ENCODE measurements around the gene PTN.

The PTN gene

GRCh38 chr7:137324796-137325696 lies 18.5 kb downstream of the PTN start:
- H3K4me3 ChIP-seq (replicated peaks; ENCODE audit: insufficient read depth, low read length), result no peak overlapping the region
- H3K27ac ChIP-seq (replicated peaks), result no peak overlapping the region
- no peaks in the 10 kb centered on the region for H3K27me3 ChIP-seq (ENCODE audit: insufficient read depth, poor library complexity, severe bottlenecking)
- TF ChIP-seq, protein P1, sequence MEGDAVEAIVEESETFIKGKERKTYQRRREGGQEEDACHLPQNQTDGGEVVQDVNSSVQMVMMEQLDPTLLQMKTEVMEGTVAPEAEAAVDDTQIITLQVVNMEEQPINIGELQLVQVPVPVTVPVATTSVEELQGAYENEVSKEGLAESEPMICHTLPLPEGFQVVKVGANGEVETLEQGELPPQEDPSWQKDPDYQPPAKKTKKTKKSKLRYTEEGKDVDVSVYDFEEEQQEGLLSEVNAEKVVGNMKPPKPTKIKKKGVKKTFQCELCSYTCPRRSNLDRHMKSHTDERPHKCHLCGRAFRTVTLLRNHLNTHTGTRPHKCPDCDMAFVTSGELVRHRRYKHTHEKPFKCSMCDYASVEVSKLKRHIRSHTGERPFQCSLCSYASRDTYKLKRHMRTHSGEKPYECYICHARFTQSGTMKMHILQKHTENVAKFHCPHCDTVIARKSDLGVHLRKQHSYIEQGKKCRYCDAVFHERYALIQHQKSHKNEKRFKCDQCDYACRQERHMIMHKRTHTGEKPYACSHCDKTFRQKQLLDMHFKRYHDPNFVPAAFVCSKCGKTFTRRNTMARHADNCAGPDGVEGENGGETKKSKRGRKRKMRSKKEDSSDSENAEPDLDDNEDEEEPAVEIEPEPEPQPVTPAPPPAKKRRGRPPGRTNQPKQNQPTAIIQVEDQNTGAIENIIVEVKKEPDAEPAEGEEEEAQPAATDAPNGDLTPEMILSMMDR (IDR thresholded peaks at IDR 0.05; ENCODE audit: insufficient read depth, low read length), result no peak
- no peak for TF ChIP-seq GABPA (IDR thresholded peaks at IDR 0.05; ENCODE audit: low read depth)
- TF ChIP-seq SPI1 (IDR thresholded peaks at IDR 0.05; ENCODE audit: borderline replicate concordance, low read depth), result no peak
- TF ChIP-seq POLR2AphosphoS5 (IDR thresholded peaks at IDR 0.05; ENCODE audit: low read depth), result no peak
- TF ChIP-seq, protein P2, sequence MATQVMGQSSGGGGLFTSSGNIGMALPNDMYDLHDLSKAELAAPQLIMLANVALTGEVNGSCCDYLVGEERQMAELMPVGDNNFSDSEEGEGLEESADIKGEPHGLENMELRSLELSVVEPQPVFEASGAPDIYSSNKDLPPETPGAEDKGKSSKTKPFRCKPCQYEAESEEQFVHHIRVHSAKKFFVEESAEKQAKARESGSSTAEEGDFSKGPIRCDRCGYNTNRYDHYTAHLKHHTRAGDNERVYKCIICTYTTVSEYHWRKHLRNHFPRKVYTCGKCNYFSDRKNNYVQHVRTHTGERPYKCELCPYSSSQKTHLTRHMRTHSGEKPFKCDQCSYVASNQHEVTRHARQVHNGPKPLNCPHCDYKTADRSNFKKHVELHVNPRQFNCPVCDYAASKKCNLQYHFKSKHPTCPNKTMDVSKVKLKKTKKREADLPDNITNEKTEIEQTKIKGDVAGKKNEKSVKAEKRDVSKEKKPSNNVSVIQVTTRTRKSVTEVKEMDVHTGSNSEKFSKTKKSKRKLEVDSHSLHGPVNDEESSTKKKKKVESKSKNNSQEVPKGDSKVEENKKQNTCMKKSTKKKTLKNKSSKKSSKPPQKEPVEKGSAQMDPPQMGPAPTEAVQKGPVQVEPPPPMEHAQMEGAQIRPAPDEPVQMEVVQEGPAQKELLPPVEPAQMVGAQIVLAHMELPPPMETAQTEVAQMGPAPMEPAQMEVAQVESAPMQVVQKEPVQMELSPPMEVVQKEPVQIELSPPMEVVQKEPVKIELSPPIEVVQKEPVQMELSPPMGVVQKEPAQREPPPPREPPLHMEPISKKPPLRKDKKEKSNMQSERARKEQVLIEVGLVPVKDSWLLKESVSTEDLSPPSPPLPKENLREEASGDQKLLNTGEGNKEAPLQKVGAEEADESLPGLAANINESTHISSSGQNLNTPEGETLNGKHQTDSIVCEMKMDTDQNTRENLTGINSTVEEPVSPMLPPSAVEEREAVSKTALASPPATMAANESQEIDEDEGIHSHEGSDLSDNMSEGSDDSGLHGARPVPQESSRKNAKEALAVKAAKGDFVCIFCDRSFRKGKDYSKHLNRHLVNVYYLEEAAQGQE (IDR thresholded peaks at IDR 0.05; ENCODE audit: insufficient replicate concordance, low read depth), result no peak
- DNase-seq (ENCODE audit: low read depth in 1 of 2, low spot score in 1 of 2), result no peak

DNA sequence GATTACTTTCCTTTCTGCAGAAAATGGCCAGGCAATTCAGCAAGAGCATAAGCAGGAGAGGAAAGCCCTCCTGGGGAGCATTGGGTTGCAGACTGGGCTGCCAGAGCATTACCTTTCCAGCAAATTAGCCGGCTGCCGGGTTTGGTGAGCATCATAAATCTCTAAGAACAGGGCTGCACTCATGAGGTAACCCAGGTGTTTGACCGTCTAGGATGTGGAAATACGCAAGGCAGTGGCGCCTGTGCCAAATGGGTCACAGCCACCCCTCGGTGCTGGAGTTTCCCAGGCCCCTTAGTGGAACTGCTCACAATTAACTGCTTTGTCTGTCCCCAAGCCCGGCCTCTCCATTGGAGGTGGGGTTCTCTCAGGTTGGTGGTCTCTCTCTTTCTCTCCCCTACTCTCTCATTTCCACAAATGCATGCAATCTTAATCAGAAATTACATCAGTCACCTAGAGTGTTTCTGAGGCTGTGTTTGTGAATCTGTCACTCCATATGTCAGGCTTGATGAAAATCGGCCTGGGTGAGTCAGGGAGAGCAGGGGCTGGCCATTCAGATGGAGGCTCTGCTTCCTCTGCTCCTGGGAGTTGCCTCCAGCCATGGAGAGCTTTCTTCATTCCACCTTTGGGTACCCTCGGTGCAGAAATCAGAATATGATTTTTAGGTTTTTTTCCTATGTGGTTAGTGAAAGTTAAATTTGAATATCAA lies 26.7 kb downstream of the PTN start:
- TF ChIP-seq POLR2AphosphoS5 (IDR thresholded peaks at IDR 0.05; ENCODE audit: low read depth), result no peak
- no peak for DNase-seq (ENCODE audit: low read depth in 1 of 2, low spot score in 1 of 2)
- Histone ChIP-seq H3K27me3 (ENCODE audit: insufficient read depth, poor library complexity, severe bottlenecking) (no peaks in the 10 kb centered on the region), H3K27ac (replicated peaks) (no peak overlapping the region), H3K4me3 (replicated peaks; ENCODE audit: insufficient read depth, low read length) (no peak overlapping the region)

DNA sequence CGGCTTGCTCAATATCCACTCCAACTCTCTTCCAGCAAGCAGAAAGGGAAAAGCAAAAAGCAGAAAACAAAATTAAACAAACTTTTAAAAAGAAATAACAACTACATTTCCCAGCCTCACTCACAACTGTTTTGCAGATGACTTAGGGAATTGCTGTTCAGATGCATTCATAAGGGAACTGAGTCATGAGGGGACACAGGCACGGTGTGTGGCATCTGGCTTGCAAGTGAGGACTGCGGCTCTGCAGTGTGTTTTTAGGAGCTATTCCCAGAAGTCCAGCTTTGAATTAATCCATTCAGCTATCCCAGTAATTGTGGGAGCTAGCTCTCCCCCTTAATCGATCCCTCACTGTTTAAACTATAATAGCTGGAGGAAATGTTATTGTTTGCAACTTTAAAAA lies 30.3 kb downstream of the PTN start:
- H3K4me3 ChIP-seq (replicated peaks; ENCODE audit: insufficient read depth, low read length), result no peak overlapping the region
- no peaks in the 10 kb centered on the region for H3K27me3 ChIP-seq (ENCODE audit: insufficient read depth, poor library complexity, severe bottlenecking)
- no peak overlapping the region for H3K27ac ChIP-seq (replicated peaks)
- DNase-seq (ENCODE audit: low read depth in 1 of 2, low spot score in 1 of 2), result no peak
- no peak for TF ChIP-seq GABPA (IDR thresholded peaks at IDR 0.05; ENCODE audit: low read depth)
- TF ChIP-seq, protein P1 (IDR thresholded peaks at IDR 0.05; ENCODE audit: insufficient read depth, low read length), result no peak
- TF ChIP-seq, protein P2 (IDR thresholded peaks at IDR 0.05; ENCODE audit: insufficient replicate concordance, low read depth), result no peak
- no peak for TF ChIP-seq POLR2AphosphoS5 (IDR thresholded peaks at IDR 0.05; ENCODE audit: low read depth)
- no peak for TF ChIP-seq SPI1 (IDR thresholded peaks at IDR 0.05; ENCODE audit: borderline replicate concordance, low read depth)

GRCh38 chr7:137306748-137307147 lies 36.8 kb downstream of the PTN start:
- H3K27me3 ChIP-seq (ENCODE audit: insufficient read depth, poor library complexity, severe bottlenecking), result no peaks in the 10 kb centered on the region
- no peak for DNase-seq (ENCODE audit: low read depth in 1 of 2, low spot score in 1 of 2)
- no peak overlapping the region for H3K27ac ChIP-seq (replicated peaks)
- no peak overlapping the region for H3K4me3 ChIP-seq (replicated peaks; ENCODE audit: insufficient read depth, low read length)
- TF ChIP-seq, protein P1 (IDR thresholded peaks at IDR 0.05; ENCODE audit: insufficient read depth, low read length), result no peak
- TF ChIP-seq SPI1 (IDR thresholded peaks at IDR 0.05; ENCODE audit: borderline replicate concordance, low read depth) (no peak), POLR2AphosphoS5 (IDR thresholded peaks at IDR 0.05; ENCODE audit: low read depth) (no peak), GABPA (IDR thresholded peaks at IDR 0.05; ENCODE audit: low read depth) (no peak)
- TF ChIP-seq, protein P2 (IDR thresholded peaks at IDR 0.05; ENCODE audit: insufficient replicate concordance, low read depth), result no peak

Data from HL-60 (cell line).